ENCODE data around the gene RFX1. TPM values are rescaled to one million over a fixed set of nuclear protein-coding genes. Genes with fewer than 3 reads are reported as not detected.

Gene RFX1
- total RNA-seq, 1 donor from 2014 or later: 19.9 TPM

DNA sequence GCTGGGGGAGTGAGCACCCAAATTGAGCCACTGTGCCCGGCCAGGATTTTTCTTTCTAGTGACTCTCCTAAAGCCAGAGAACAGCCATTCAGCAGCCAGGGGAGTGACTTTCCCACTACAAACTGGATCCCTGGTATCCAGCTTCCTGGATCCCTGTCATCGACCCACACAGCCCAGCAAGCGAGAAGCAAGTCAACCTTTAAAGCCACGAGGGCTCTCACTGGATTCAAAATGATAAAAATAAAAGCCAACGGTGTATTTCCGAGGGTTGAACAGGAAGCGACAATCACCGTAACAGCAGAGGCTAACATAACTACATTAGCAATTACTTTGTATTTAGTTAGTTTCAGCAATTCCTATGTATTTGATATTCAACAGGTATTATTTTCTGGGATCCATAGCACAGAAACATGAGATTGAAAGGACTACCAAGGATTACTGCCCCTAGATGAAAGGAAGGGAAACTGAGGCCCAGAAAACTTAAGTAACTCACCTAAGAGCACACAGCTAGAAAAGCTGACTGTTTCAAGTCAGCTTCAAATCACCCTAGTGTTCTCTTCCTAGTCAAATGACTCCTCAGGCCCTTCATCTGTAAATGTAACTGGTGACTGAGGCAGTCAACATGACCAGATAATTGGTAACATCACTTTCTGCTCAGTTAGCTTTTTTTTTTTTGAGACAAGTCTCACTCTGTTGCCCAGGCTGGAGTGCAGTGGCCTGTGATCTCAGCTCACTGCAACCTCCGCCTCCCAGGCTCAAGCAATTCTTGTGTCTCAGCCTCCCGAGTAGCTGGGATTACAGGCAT, 2.7 kb downstream of the RFX1 start:
- Mint-ChIP-seq H3K27ac (ENCODE audit: unreplicated experiment) (no peak overlapping the region), H3K4me1 (peaks cover 17% of the 10 kb centered on the region), H3K9me3 (peaks cover 5% of the 10 kb centered on the region), H3K27me3 (ENCODE audit: low read depth) (no peaks in the 10 kb centered on the region), H3K36me3 (ENCODE audit: low read depth) (peaks cover 8% of the 10 kb centered on the region), H3K4me3 (peak overlapping the region; percentile 36)
- DNase-seq (ENCODE audit: low read depth, low spot score): no peak
- TF ChIP-seq, protein P1, sequence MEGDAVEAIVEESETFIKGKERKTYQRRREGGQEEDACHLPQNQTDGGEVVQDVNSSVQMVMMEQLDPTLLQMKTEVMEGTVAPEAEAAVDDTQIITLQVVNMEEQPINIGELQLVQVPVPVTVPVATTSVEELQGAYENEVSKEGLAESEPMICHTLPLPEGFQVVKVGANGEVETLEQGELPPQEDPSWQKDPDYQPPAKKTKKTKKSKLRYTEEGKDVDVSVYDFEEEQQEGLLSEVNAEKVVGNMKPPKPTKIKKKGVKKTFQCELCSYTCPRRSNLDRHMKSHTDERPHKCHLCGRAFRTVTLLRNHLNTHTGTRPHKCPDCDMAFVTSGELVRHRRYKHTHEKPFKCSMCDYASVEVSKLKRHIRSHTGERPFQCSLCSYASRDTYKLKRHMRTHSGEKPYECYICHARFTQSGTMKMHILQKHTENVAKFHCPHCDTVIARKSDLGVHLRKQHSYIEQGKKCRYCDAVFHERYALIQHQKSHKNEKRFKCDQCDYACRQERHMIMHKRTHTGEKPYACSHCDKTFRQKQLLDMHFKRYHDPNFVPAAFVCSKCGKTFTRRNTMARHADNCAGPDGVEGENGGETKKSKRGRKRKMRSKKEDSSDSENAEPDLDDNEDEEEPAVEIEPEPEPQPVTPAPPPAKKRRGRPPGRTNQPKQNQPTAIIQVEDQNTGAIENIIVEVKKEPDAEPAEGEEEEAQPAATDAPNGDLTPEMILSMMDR (conservative IDR thresholded peaks at IDR 0.05): no peak

DNA sequence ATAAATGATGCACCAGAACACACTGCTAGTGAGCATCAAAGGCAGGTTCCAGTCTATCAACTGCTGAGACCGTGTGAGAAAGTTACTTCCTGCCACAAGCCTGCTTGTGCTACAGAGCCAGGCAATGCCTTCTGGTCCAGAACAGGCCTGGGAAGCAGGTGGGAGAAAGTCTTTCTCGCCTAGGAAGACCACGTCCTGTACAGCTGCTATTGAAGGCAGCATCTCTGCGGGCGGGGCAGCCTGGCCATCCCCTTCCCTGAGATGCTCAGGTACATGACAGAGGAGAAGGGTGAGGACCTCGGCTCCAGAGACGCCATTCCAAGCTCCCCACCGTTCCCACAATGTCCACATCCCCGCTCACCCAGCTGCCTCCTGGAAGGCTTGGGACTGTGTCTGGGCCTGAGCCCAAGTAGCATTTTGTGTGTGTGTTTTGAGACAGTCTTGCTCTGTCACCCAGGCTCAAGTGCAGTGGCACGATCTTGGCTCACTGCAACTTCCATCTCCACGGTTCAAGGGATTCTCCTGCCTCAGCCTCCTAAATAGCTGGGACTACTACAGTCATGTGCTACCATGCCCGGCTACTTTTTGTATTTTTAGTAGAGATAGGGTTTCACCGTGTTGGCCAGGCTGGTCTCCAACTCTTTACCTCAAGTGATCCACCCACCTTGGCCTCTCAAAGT, 3.4 kb downstream of the RFX1 start:
- peaks cover 5% of the 10 kb centered on the region for H3K9me3 Mint-ChIP-seq
- H3K4me1 Mint-ChIP-seq: peaks cover 17% of the 10 kb centered on the region
- H3K4me3 Mint-ChIP-seq: peak overlapping the region; percentile 36
- no peak overlapping the region for H3K27ac Mint-ChIP-seq (ENCODE audit: unreplicated experiment)
- no peaks in the 10 kb centered on the region for H3K27me3 Mint-ChIP-seq (ENCODE audit: low read depth)
- TF ChIP-seq, protein P1 (conservative IDR thresholded peaks at IDR 0.05): no peak
- H3K36me3 Mint-ChIP-seq (ENCODE audit: low read depth): peaks cover 11% of the 10 kb centered on the region
- DNase-seq (ENCODE audit: low read depth, low spot score): no peak

DNA sequence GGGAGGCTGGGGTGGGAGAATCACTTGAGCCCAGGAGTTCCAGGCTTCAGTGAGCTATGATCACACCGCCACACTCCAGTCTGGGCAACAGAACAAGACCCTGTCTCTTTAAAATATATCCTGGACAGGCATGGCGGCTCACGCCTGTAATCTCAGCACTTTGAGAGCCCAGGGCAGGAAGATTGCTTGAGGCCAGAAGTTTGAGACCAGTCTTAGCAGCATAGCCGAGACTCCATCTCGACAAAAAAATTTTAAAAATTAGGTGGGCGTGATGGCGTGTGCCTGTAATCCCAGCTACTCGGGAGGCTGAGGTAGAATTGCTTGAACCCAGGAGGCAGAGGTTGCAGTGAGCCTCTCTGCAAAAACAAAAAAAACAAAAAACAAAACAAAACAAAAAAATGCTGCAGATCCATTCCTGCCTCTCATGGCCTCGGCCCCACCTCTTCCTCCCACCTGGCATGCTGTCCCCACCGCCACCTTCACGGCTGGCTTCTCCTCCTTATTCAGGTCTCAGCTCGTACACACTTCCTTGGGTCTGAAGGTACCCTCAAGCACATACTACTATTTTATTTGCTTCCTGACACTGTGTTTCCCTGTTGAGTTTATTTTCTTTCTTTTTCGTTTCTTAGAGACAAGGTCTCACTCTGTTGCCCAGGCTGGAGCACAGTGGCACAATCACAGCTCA, 5.3 kb downstream of the RFX1 start:
- H3K27me3 Mint-ChIP-seq (ENCODE audit: low read depth): no peaks in the 10 kb centered on the region
- TF ChIP-seq, protein P1 (conservative IDR thresholded peaks at IDR 0.05): no peak
- H3K4me1 Mint-ChIP-seq: peaks cover 11% of the 10 kb centered on the region
- H3K4me3 Mint-ChIP-seq: no peak overlapping the region
- H3K9me3 Mint-ChIP-seq: peaks cover 5% of the 10 kb centered on the region
- no peak for DNase-seq (ENCODE audit: low read depth, low spot score)
- peaks cover 11% of the 10 kb centered on the region for H3K36me3 Mint-ChIP-seq (ENCODE audit: low read depth)
- no peak overlapping the region for H3K27ac Mint-ChIP-seq (ENCODE audit: unreplicated experiment)

DNA sequence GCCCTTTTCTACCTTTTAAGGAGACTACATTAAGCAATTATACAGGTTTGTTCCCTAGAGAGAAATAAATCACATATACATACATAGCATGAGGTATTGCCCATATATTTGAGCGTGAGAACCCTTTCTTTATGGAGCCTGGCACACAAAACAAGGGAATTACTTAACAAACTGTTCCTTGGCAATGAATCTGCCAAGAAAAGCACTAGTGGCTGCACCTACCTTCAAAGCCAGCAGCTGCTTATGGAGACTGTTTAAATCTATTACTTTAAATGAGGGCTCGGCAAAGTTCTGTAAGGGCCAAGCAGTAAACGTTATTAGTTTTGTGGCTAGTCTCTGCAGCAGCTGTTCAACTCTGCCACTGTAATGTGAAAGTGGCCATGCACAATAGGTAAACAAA, 7.0 kb downstream of the RFX1 start:
- TF ChIP-seq, protein P1 (conservative IDR thresholded peaks at IDR 0.05): no peak
- Mint-ChIP-seq H3K27ac (ENCODE audit: unreplicated experiment) (no peak overlapping the region), H3K36me3 (ENCODE audit: low read depth) (peaks cover 11% of the 10 kb centered on the region), H3K4me1 (no peaks in the 10 kb centered on the region), H3K27me3 (ENCODE audit: low read depth) (no peaks in the 10 kb centered on the region), H3K9me3 (peaks cover 5% of the 10 kb centered on the region), H3K4me3 (no peak overlapping the region)
- DNase-seq (ENCODE audit: low read depth, low spot score): no peak

DNA sequence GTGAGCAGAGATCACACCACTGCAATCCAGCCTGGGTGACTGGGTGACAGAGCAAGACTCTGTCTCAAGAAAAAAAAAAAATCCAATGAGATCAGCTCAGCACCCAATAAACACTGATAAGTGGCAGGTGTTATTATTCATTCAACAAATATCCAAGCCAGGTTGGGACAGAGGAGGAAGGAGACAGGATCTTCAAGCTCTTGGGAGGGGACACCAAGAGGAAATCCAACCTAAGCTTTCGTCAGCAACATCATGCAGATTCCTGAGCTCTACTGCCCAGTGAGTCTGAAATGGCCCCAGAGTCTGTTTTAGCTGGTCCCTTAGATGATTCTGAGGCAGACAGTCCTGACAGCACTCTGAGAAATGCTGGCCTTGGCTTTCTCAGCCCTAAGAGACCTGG, 7.7 kb downstream of the RFX1 start:
- Mint-ChIP-seq H3K27ac (ENCODE audit: unreplicated experiment) (no peak overlapping the region), H3K9me3 (peaks cover 5% of the 10 kb centered on the region), H3K27me3 (ENCODE audit: low read depth) (no peaks in the 10 kb centered on the region), H3K4me1 (no peaks in the 10 kb centered on the region), H3K36me3 (ENCODE audit: low read depth) (peaks cover 11% of the 10 kb centered on the region), H3K4me3 (no peak overlapping the region)
- TF ChIP-seq, protein P1 (conservative IDR thresholded peaks at IDR 0.05): no peak
- DNase-seq (ENCODE audit: low read depth, low spot score): no peak

Measured in neural crest cell (in vitro differentiated cells).